Transverse colon (tissue), 4 donors: ENCODE measurements around the gene FGD5. TPM values are rescaled to one million over a fixed set of nuclear protein-coding genes. Genes with fewer than 3 reads are reported as not detected.

ENCODE experiments used
- DNase-seq: peaks from one replicate; pipeline ENCODE4 v3.0.0-alpha.2; 2019
- H3K27ac ChIP-seq, 4 donors: fragments of 200-600 bp; sonication (generic); 2 replicates each; pipeline ENCODE4 v1.5.1; 2016 to 2018; ENCODE audit warnings: inconsistent platforms in 4 of 4
- H3K27me3 ChIP-seq: fragments of 200-600 bp; sonication (generic); 2 replicates; pipeline ENCODE4 v1.5.1; 2017; ENCODE audit warnings: inconsistent platforms
- H3K36me3 ChIP-seq, 4 donors: fragments of 200-600 bp; sonication (generic); 2 replicates each; pipeline ENCODE4 v1.5.1; 2017 to 2019; ENCODE audit warnings: inconsistent platforms in 4 of 4
- H3K4me1 ChIP-seq, 4 donors: fragments of 200-600 bp; sonication (generic); 2 replicates each; pipeline ENCODE4 v1.5.1; 2017 to 2020; ENCODE audit warnings: inconsistent platforms in 4 of 4
- H3K4me3 ChIP-seq, 4 donors: fragments of 200-600 bp; sonication (generic); 1 replicate in 1 of 4; 2 replicates in 3 of 4; pipeline versions ENCODE4 v1.5.1 to v1.6.1; 2017 to 2019; ENCODE audit warnings: inconsistent platforms in 4 of 4
- H3K9me3 ChIP-seq, 2 donors: fragments of 200-600 bp; sonication (generic); 2 replicates each; pipeline ENCODE4 v1.5.1; 2017 to 2019; ENCODE audit warnings: inconsistent platforms in 2 of 2
- CTCF ChIP-seq, 5 experiments: fragments of 200-600 bp in 3 of 5; fragments of 450-650 bp in 2 of 5; sonication (generic) in 3 of 5; IDR thresholded peaks; 1 replicate in 2 of 5; 2 replicates in 3 of 5; pipeline ENCODE4 v1.5.1; 2016 to 2017; ENCODE audit warnings: antibody characterized with exemption in 5 of 5, inconsistent platforms in 3 of 5, mild to moderate bottlenecking in 2 of 5, moderate library complexity in 1 of 5
- EP300 ChIP-seq: sonication (generic); formaldehyde crosslinking; IDR thresholded peaks from one replicate; pipeline ENCODE4 v1.6.1; 2017; ENCODE audit warnings: antibody characterized with exemption, low read depth
- POLR2A ChIP-seq: fragments of 450-650 bp; IDR thresholded peaks from one replicate; pipeline ENCODE4 v1.6.1; 2016; ENCODE audit warnings: antibody characterized with exemption, mild to moderate bottlenecking, moderate library complexity
- POLR2AphosphoS5 ChIP-seq, 3 donors: sonication (generic); formaldehyde crosslinking; IDR thresholded peaks; one replicate each; pipeline ENCODE4 v1.6.1; 2016; ENCODE audit warnings: antibody characterized with exemption in 3 of 3
- WGBS, 2 donors: methylation state at CpG; one replicate each; pipeline ENCODE4 v1.1.5; 2018; ENCODE audit warnings: low coverage in 1 of 2; 5-methylcytosine and 5-hydroxymethylcytosine counted together
- in situ Hi-C, 4 donors: fragments of 200-750 bp; cut with MboI; loops; one replicate each; pipeline versions ENCODE4 v1.15.0 to v1.15.1; 2017; ENCODE audit warnings: low sequenced_read_pairs in 3 of 4, low pct_ligation_motif_present in 1 of 4, low pct_unique_long_range_greater_than_20kb in 1 of 4
- intact Hi-C: fragments of 100-400 bp; cut with DNase I; formaldehyde crosslinking; loops from one replicate; pipeline ENCODE4 v1.15.1; 2023; ENCODE audit warnings: low total_unique reads
- total RNA-seq, 4 donors: library from RNA; depleted of rRNA; stranded (reverse); fragments of >200 nt; gene quantifications; one replicate each; pipeline ENCODE4 v1.1.0, GENCODE V29; 2016

Gene FGD5
- total RNA-seq, 4 donors from 2014 or later = 5.6 to 15.9 (median 10.2) TPM

DNA sequence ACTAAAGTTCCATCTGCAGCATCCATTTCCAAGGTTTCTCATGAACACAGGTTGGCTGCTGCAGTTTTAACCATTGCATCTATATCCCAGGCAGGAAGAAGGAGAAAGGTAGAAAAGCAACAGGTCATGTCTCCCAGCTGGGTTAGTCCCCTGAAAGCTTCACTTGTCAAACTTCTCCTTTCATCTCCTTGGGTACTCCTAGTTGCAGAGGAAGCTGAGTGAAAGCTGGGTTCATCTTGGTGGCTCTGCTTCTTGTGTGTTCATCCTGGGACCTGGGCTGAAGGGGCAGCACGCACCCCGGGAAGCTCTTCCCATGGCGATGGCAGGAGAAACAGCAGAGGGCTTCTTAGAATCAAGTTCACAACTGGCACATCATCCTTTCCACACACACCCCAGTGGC, 67.3 kb downstream of the FGD5 start:
- WGBS, 2 donors = 87% methylated on average over 3 of the region's 3 CpGs; no CpG with 5 or more reads in 1 of the 2 donors
- no peak overlapping the region for H3K4me3 ChIP-seq
- no peak overlapping the region for H3K27ac ChIP-seq
- intact Hi-C loops (no loop called here), in situ Hi-C loops (no loop called here)
- DNase-seq = no peak
- no peaks in the 10 kb centered on the region for H3K27me3 ChIP-seq
- TF ChIP-seq POLR2A (no peak), POLR2AphosphoS5 (IDR thresholded peaks at IDR 0.05) (no peak), CTCF (IDR thresholded peaks at IDR 0.05) (no peak), EP300 (no peak)
- no peaks in the 10 kb centered on the region for H3K9me3 ChIP-seq
- no peaks in the 10 kb centered on the region for H3K36me3 ChIP-seq
- H3K4me1 ChIP-seq = no peaks in the 10 kb centered on the region

- in situ Hi-C loops (no loop called here), intact Hi-C loops (no loop called here)
- DNase-seq = no peak
- no peak for TF ChIP-seq POLR2AphosphoS5 (IDR thresholded peaks at IDR 0.05)
- no peak overlapping the region for H3K27ac ChIP-seq
- no peak overlapping the region for H3K4me3 ChIP-seq
- H3K36me3 ChIP-seq = no peaks in the 10 kb centered on the region
- 40 to 59% methylated on average over 1 to 7 of the region's 7 CpGs for WGBS, 2 donors
- H3K4me1 ChIP-seq = no peaks in the 10 kb centered on the region
- H3K9me3 ChIP-seq = no peaks in the 10 kb centered on the region
- H3K27me3 ChIP-seq = no peaks in the 10 kb centered on the region
These were observed 70.4 kb downstream of the FGD5 start for GRCh38 chr3:14889205-14889604.

GRCh38 chr3:14889943-14890342, 71.2 kb downstream of the FGD5 start:
- H3K4me1 ChIP-seq = no peaks in the 10 kb centered on the region
- no peak overlapping the region for H3K27ac ChIP-seq
- no peaks in the 10 kb centered on the region for H3K9me3 ChIP-seq
- intact Hi-C loops = no loop called here
- no peak overlapping the region for H3K4me3 ChIP-seq
- no peak for TF ChIP-seq CTCF (IDR thresholded peaks at IDR 0.05)
- no peak for TF ChIP-seq EP300
- TF ChIP-seq POLR2AphosphoS5 (IDR thresholded peaks at IDR 0.05) = no peak
- TF ChIP-seq POLR2A = no peak
- in situ Hi-C loops = no loop called here
- H3K36me3 ChIP-seq = no peaks in the 10 kb centered on the region
- H3K27me3 ChIP-seq = no peaks in the 10 kb centered on the region
- no peak for DNase-seq
- WGBS, 2 donors = 90% methylated on average over 1 to 8 of the region's 8 CpGs

DNA sequence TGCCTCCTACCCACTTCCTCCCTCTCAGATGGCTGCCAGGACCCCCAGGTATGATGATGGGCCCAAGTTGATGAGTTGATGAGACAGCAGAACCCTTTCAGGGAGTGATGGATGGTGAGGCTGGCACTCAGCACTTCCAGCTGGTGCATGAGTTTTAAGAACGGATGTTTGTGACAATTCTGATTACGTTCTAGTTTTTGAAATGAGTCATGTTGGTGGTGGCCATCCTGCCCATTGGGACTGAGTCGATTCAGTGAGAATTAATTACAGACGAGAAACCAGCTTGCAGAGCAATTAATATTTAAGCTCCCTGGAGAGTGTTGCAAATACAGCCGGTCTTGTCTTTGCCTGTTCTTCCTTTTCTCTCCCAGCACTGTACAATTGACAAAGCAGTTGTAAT, 71.7 kb downstream of the FGD5 start:
- 52 to 89% methylated on average over 5 of the region's 5 CpGs for WGBS, 2 donors
- H3K36me3 ChIP-seq = no peaks in the 10 kb centered on the region
- intact Hi-C loops = no loop called here
- no peak for TF ChIP-seq CTCF (IDR thresholded peaks at IDR 0.05)
- TF ChIP-seq POLR2AphosphoS5 (IDR thresholded peaks at IDR 0.05) = no peak
- no peak for TF ChIP-seq POLR2A
- no peak for TF ChIP-seq EP300
- H3K4me3 ChIP-seq = no peak overlapping the region
- in situ Hi-C loops = no loop called here
- H3K4me1 ChIP-seq = no peaks in the 10 kb centered on the region
- DNase-seq = no peak
- H3K27me3 ChIP-seq = no peaks in the 10 kb centered on the region
- no peaks in the 10 kb centered on the region for H3K9me3 ChIP-seq
- H3K27ac ChIP-seq = no peak overlapping the region
